ENCODE data around the gene ZNF74.
"Not testable (repeated sequence)": the region's sequence is repeated elsewhere in the genome, so short reads cannot be mapped to it uniquely, and the experiment has no call there.

GRCh38 chr22:20358503-20359239, 35.3 kb upstream of the ZNF74 start:
- TF ChIP-seq CTCF (IDR thresholded peaks at IDR 0.05); POLR2A (IDR thresholded peaks at IDR 0.05; ENCODE audit: low read depth); POLR2AphosphoS5 (IDR thresholded peaks at IDR 0.05): not testable (repeated sequence)
